OCI-LY1 (cell line): Measurements from ENCODE around the gene SLC25A21.
"Not testable (repeated sequence)": the region's sequence is repeated elsewhere in the genome, so short reads cannot be mapped to it uniquely, and the experiment has no call there.

ENCODE experiments used
- H2AFZ ChIP-seq: fragments of 200-600 bp; sonication (generic), shearing (Covaris generic); 2 replicates; pipeline ENCODE4 v1.6.0; 2014; ENCODE audit warnings: antibody characterized with exemption, mild to moderate bottlenecking, low read length
- H3F3A ChIP-seq: fragments of 200-600 bp; sonication (generic), shearing (Covaris generic); 2 replicates; pipeline ENCODE4 v1.6.0; 2014; ENCODE audit warnings: mild to moderate bottlenecking, antibody characterized with exemption, low read length, moderate library complexity; ENCODE audit not compliant: insufficient read depth
- H3K27ac ChIP-seq: fragments of 200-600 bp; sonication (generic); 2 replicates; pipeline ENCODE4 v1.5.1; 2014; ENCODE audit warnings: low read length, mixed run types, mild to moderate bottlenecking, low read depth; ENCODE audit not compliant: poor library complexity, severe bottlenecking
- H3K27me3 ChIP-seq: fragments of 200-600 bp; sonication (generic); 2 replicates; pipeline ENCODE4 v1.6.0; 2014; ENCODE audit warnings: antibody characterized with exemption, mild to moderate bottlenecking, low read length, moderate library complexity; ENCODE audit not compliant: insufficient read depth
- H3K36me3 ChIP-seq: fragments of 200-600 bp; sonication (generic); 2 replicates; pipeline ENCODE4 v1.6.1; 2014; ENCODE audit warnings: mild to moderate bottlenecking, antibody characterized with exemption, low read length, moderate library complexity, mixed read lengths; ENCODE audit not compliant: insufficient read depth
- H3K4me1 ChIP-seq: fragments of 200-600 bp; sonication (generic); 2 replicates; pipeline ENCODE4 v1.5.1; 2014; ENCODE audit warnings: mild to moderate bottlenecking, low read length, moderate library complexity; ENCODE audit not compliant: insufficient read depth, severe bottlenecking
- H3K4me2 ChIP-seq: fragments of 200-600 bp; sonication (generic), shearing (Covaris generic); 2 replicates; pipeline ENCODE4 v1.6.1; 2014; ENCODE audit warnings: low read length
- H3K4me3 ChIP-seq: fragments of 200-600 bp; sonication (generic); 2 replicates; pipeline ENCODE4 v1.5.1; 2014; ENCODE audit warnings: low read length, low read depth, mild to moderate bottlenecking, mixed read lengths; ENCODE audit not compliant: poor library complexity, severe bottlenecking
- H3K79me2 ChIP-seq: fragments of 200-600 bp; shearing (Covaris generic); 2 replicates; pipeline ENCODE4 v1.6.1; 2016; ENCODE audit warnings: mixed run types, low read length, mixed read lengths; ENCODE audit not compliant: insufficient read depth
- H3K9ac ChIP-seq: fragments of 200-600 bp; sonication (generic), shearing (Covaris generic); 2 replicates; pipeline ENCODE4 v1.6.1; 2014; ENCODE audit warnings: mild to moderate bottlenecking, low read length, mixed read lengths
- H3K9me2 ChIP-seq: fragments of 200-600 bp; sonication (generic), shearing (Covaris generic); 2 replicates; pipeline ENCODE4 v1.6.1; 2014; ENCODE audit warnings: low read depth, mild to moderate bottlenecking, low read length, mixed read lengths
- H3K9me3 ChIP-seq: fragments of 200-600 bp; shearing (Covaris generic); 2 replicates; pipeline ENCODE4 v1.6.1; 2014; ENCODE audit warnings: low read length, mixed read lengths
- H4K20me1 ChIP-seq: fragments of 200-600 bp; sonication (generic), shearing (Covaris generic); 2 replicates; pipeline ENCODE4 v1.6.0; 2016; ENCODE audit warnings: mild to moderate bottlenecking, low read length; ENCODE audit not compliant: insufficient read depth
- EZH2 ChIP-seq: fragments of 200-600 bp; sonication (generic), shearing (Covaris generic); IDR thresholded peaks from 2 replicates; pipeline ENCODE4 v1.8.0; 2017; ENCODE audit warnings: borderline replicate concordance, mixed run types, mild to moderate bottlenecking, antibody characterized with exemption, low read length, moderate library complexity, mixed read lengths
- TF ChIP-seq, protein P1 (sequence below): fragments of 200-600 bp; sonication (generic), shearing (Covaris generic); IDR thresholded peaks from 2 replicates; pipeline ENCODE4 v1.5.1; 2017; ENCODE audit warnings: mild to moderate bottlenecking, antibody characterized with exemption, low read length, moderate library complexity, mixed read lengths

Gene SLC25A21

DNA sequence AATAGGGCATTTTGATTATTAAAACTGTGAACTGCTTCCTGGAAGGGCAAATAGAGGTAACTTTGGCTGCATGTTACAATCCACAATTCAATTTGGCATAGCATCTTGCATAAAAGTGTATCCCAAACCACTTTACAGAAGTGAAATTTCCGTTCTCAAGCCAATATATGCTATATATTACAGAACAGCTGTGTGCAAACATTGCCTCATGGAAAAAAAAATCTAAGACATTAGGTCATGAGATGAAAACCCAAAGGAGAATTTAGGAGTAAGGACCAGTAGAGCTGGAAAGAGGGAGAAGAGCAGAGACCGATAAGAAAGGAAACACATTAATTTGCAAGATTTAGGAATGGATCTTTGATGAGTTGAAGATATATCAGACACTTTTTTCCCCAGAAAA is 271.6 kb downstream of the SLC25A21 start:
- no peak for TF ChIP-seq EZH2
- TF ChIP-seq, protein P1, sequence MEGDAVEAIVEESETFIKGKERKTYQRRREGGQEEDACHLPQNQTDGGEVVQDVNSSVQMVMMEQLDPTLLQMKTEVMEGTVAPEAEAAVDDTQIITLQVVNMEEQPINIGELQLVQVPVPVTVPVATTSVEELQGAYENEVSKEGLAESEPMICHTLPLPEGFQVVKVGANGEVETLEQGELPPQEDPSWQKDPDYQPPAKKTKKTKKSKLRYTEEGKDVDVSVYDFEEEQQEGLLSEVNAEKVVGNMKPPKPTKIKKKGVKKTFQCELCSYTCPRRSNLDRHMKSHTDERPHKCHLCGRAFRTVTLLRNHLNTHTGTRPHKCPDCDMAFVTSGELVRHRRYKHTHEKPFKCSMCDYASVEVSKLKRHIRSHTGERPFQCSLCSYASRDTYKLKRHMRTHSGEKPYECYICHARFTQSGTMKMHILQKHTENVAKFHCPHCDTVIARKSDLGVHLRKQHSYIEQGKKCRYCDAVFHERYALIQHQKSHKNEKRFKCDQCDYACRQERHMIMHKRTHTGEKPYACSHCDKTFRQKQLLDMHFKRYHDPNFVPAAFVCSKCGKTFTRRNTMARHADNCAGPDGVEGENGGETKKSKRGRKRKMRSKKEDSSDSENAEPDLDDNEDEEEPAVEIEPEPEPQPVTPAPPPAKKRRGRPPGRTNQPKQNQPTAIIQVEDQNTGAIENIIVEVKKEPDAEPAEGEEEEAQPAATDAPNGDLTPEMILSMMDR, result no peak
- no peak overlapping the region for H3K9ac ChIP-seq
- H3K79me2 ChIP-seq, result no peaks in the 10 kb centered on the region
- H3K27ac ChIP-seq, result no peak overlapping the region
- H3K4me2 ChIP-seq, result no peak overlapping the region
- H3K9me3 ChIP-seq, result no peaks in the 10 kb centered on the region
- H2AFZ ChIP-seq, result no peak overlapping the region
- no peaks in the 10 kb centered on the region for H4K20me1 ChIP-seq
- H3K4me3 ChIP-seq, result no peak overlapping the region
- no peaks in the 10 kb centered on the region for H3K36me3 ChIP-seq
- no peaks in the 10 kb centered on the region for H3K27me3 ChIP-seq
- no peaks in the 10 kb centered on the region for H3F3A ChIP-seq
- no peaks in the 10 kb centered on the region for H3K9me2 ChIP-seq
- H3K4me1 ChIP-seq, result no peaks in the 10 kb centered on the region

DNA sequence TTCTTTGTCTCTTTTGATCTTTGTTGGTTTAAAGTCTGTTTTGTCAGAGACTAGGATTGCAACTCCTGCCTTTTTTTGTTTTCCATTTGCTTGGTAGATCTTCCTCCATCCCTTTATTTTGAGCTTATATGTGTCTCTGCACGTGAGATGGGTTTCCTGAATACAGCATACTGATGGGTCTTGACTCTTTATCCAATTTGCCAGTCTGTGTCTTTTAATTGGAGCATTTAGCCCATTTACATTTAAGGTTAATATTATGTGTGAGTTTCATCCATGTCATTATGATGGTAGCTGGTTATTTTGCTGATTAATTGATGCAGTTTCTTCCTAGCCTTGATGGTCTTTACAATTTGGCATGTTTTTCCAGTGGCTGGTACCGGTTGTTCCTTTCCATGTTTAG is 276.1 kb downstream of the SLC25A21 start:
- not testable (repeated sequence) for H3K79me2 ChIP-seq, H3K4me2 ChIP-seq, H4K20me1 ChIP-seq, H3K4me1 ChIP-seq, H3K4me3 ChIP-seq, H3K9me3 ChIP-seq, H3K9ac ChIP-seq, H3K9me2 ChIP-seq, H2AFZ ChIP-seq, H3K27me3 ChIP-seq, H3K27ac ChIP-seq, H3K36me3 ChIP-seq, H3F3A ChIP-seq

DNA sequence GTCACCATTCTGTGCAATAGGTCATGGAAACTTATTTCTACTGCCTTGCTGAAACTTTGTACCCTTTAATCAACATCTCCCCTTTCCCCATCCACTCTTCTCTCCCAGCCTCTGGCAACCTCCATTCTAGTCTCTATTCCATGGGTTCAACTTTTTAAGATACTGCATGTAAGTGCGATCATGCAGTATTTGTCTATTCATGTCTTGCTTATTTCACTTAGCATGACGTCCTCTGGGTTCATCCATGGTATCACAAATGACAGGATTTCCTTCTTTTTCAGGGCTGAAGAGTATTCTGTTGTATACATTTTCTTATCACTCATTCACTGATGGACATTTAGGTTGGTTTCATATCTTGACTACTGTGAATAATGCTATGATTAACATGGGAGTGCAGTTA is 288.4 kb downstream of the SLC25A21 start:
- H3K4me1 ChIP-seq, result no peaks in the 10 kb centered on the region
- no peaks in the 10 kb centered on the region for H3K9me3 ChIP-seq
- TF ChIP-seq, protein P1, result no peak
- TF ChIP-seq EZH2, result no peak
- H3K36me3 ChIP-seq, result no peaks in the 10 kb centered on the region
- H3K9me2 ChIP-seq, result no peaks in the 10 kb centered on the region
- H3K79me2 ChIP-seq, result no peaks in the 10 kb centered on the region
- no peaks in the 10 kb centered on the region for H3F3A ChIP-seq
- no peak overlapping the region for H3K4me2 ChIP-seq
- no peaks in the 10 kb centered on the region for H3K27me3 ChIP-seq
- no peak overlapping the region for H3K4me3 ChIP-seq
- H3K9ac ChIP-seq, result no peak overlapping the region
- H3K27ac ChIP-seq, result no peak overlapping the region
- H2AFZ ChIP-seq, result no peak overlapping the region
- no peaks in the 10 kb centered on the region for H4K20me1 ChIP-seq

DNA sequence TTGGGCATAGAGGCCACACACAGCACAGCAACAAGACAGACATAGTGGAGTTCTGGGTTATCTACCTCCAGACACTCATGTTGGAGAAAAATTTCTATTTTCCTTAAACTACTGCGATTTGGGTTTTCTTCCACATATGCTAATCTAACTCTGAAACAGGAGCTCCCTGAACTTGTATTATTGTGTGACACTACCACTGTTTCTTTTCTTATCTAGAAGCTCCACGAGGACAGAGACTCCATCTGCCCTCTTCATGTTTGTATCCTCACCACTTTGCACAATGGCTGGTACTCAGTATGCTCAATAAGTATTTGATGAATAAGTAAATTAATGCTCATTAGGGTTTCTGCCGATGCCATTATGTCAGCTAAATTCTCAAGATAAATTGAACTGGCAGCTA is 292.1 kb downstream of the SLC25A21 start:
- Histone ChIP-seq H3K79me2 (no peaks in the 10 kb centered on the region), H3K9me2 (no peaks in the 10 kb centered on the region), H3F3A (no peaks in the 10 kb centered on the region), H3K36me3 (no peaks in the 10 kb centered on the region), H3K27ac (no peak overlapping the region), H3K4me2 (no peak overlapping the region), H4K20me1 (no peaks in the 10 kb centered on the region), H3K4me1 (no peaks in the 10 kb centered on the region), H3K4me3 (no peak overlapping the region), H3K27me3 (no peaks in the 10 kb centered on the region), H3K9ac (no peak overlapping the region), H2AFZ (no peak overlapping the region), H3K9me3 (no peaks in the 10 kb centered on the region)
- TF ChIP-seq EZH2, result no peak
